DOHH2 (cell line): ENCODE measurements around the gene KNDC1.

Source experiments
- H3F3A ChIP-seq: fragments of 200-600 bp; sonication (generic), shearing (Covaris generic); 2 replicates; pipeline ENCODE4 v1.6.0; 2016; ENCODE audit warnings: antibody characterized with exemption, mild to moderate bottlenecking; ENCODE audit not compliant: control insufficient read depth, insufficient read depth
- H3K27ac ChIP-seq: fragments of 200-600 bp; sonication (generic); 2 replicates; pipeline ENCODE4 v1.5.1; 2014; ENCODE audit warnings: low read depth, mild to moderate bottlenecking, low read length, moderate library complexity
- H3K27me3 ChIP-seq: fragments of 200-600 bp; sonication (generic); 2 replicates; pipeline ENCODE4 v1.6.1; 2014; ENCODE audit warnings: mild to moderate bottlenecking, low read length, mixed read lengths; ENCODE audit not compliant: control insufficient read depth
- H3K36me3 ChIP-seq: fragments of 200-600 bp; sonication (generic); 2 replicates; pipeline ENCODE4 v1.6.1; 2014; ENCODE audit warnings: mild to moderate bottlenecking, low read length, moderate library complexity, mixed read lengths; ENCODE audit not compliant: control insufficient read depth
- H3K4me1 ChIP-seq: fragments of 200-600 bp; sonication (generic); 2 replicates; pipeline ENCODE4 v1.6.1; 2014; ENCODE audit warnings: mild to moderate bottlenecking, low read length, mixed read lengths; ENCODE audit not compliant: control insufficient read depth
- H3K4me2 ChIP-seq: fragments of 200-600 bp; sonication (generic); 2 replicates; pipeline ENCODE4 v1.6.0; 2014; ENCODE audit warnings: mild to moderate bottlenecking, low read length, moderate library complexity
- H3K4me3 ChIP-seq: fragments of 200-600 bp; sonication (generic); 2 replicates; pipeline ENCODE4 v1.5.1; 2014; ENCODE audit warnings: mild to moderate bottlenecking, low read length, mixed read lengths
- H3K79me2 ChIP-seq: fragments of 200-600 bp; sonication (generic); 2 replicates; pipeline ENCODE4 v1.6.1; 2014; ENCODE audit warnings: mild to moderate bottlenecking, low read length, mixed read lengths; ENCODE audit not compliant: control insufficient read depth
- H3K9me2 ChIP-seq: fragments of 200-600 bp; sonication (generic); replicated peaks from 2 replicates; pipeline ENCODE4 v1.6.1; 2014; ENCODE audit warnings: mild to moderate bottlenecking, low read length, mixed read lengths; ENCODE audit not compliant: control insufficient read depth
- H3K9me3 ChIP-seq: fragments of 200-600 bp; sonication (generic); 2 replicates; pipeline ENCODE4 v1.6.1; 2014; ENCODE audit warnings: antibody characterized with exemption, low read length, mixed read lengths; ENCODE audit not compliant: control insufficient read depth, insufficient read depth
- H4K20me1 ChIP-seq: fragments of 200-600 bp; sonication (generic); 2 replicates; pipeline ENCODE4 v1.6.0; 2014; ENCODE audit warnings: low read depth, mild to moderate bottlenecking, antibody characterized with exemption, low read length, moderate library complexity; ENCODE audit not compliant: control insufficient read depth, insufficient read depth
- CTCF ChIP-seq: fragments of 200-600 bp; sonication (generic); IDR thresholded peaks from one replicate; pipeline ENCODE4 v1.5.1; 2014; ENCODE audit warnings: antibody characterized with exemption, mild to moderate bottlenecking, low read depth, low read length; ENCODE audit not compliant: poor library complexity, severe bottlenecking
- EZH2phosphoT487 ChIP-seq: fragments of 200-600 bp; sonication (generic); IDR thresholded peaks from 2 replicates; pipeline ENCODE4 v1.6.1; 2017; ENCODE audit warnings: borderline replicate concordance, mild to moderate bottlenecking, antibody characterized with exemption, low read length, moderate library complexity, mixed read lengths

The KNDC1 gene

GRCh38 chr10:133235265-133235855 is 75.3 kb downstream of the KNDC1 start:
- H3K9me2 ChIP-seq = no peaks in the 10 kb centered on the region

GRCh38 chr10:133235932-133236331 is 75.9 kb downstream of the KNDC1 start:
- Histone ChIP-seq H4K20me1 (no peaks in the 10 kb centered on the region), H3K4me3 (no peak overlapping the region), H3K4me2 (no peak overlapping the region), H3K36me3 (no peaks in the 10 kb centered on the region), H3K9me3 (no peaks in the 10 kb centered on the region), H3K27ac (no peak overlapping the region), H3K9me2 (no peaks in the 10 kb centered on the region), H3F3A (no peaks in the 10 kb centered on the region), H3K79me2 (no peaks in the 10 kb centered on the region), H3K27me3 (peaks cover 1% of the 10 kb centered on the region), H3K4me1 (no peaks in the 10 kb centered on the region)
- TF ChIP-seq CTCF (no peak), EZH2phosphoT487 (no peak)

More at GRCh38 chr10:133235265-133235855, 75.3 kb downstream of the KNDC1 start:
- H3K27ac ChIP-seq = no peak overlapping the region
- no peak overlapping the region for H3K4me3 ChIP-seq
- no peaks in the 10 kb centered on the region for H3F3A ChIP-seq
- no peaks in the 10 kb centered on the region for H3K9me3 ChIP-seq
- no peaks in the 10 kb centered on the region for H4K20me1 ChIP-seq
- H3K79me2 ChIP-seq = no peaks in the 10 kb centered on the region
- no peak overlapping the region for H3K4me2 ChIP-seq
- no peaks in the 10 kb centered on the region for H3K27me3 ChIP-seq
- TF ChIP-seq EZH2phosphoT487 (no peak), CTCF (no peak)
- H3K4me1 ChIP-seq = no peaks in the 10 kb centered on the region
- H3K36me3 ChIP-seq = no peaks in the 10 kb centered on the region

GRCh38 chr10:133236401-133237240 is 76.6 kb downstream of the KNDC1 start:
- no peaks in the 10 kb centered on the region for H4K20me1 ChIP-seq
- H3F3A ChIP-seq = no peaks in the 10 kb centered on the region
- no peaks in the 10 kb centered on the region for H3K9me2 ChIP-seq
- no peak overlapping the region for H3K4me2 ChIP-seq
- no peaks in the 10 kb centered on the region for H3K4me1 ChIP-seq
- TF ChIP-seq CTCF (no peak), EZH2phosphoT487 (no peak)
- no peak overlapping the region for H3K27ac ChIP-seq
- no peaks in the 10 kb centered on the region for H3K36me3 ChIP-seq
- no peaks in the 10 kb centered on the region for H3K79me2 ChIP-seq
- no peaks in the 10 kb centered on the region for H3K9me3 ChIP-seq
- peaks cover 8% of the 10 kb centered on the region for H3K27me3 ChIP-seq
- H3K4me3 ChIP-seq = no peak overlapping the region
